Lower leg skin (tissue), 4 donors: ENCODE measurements around the gene IDI2. TPM values are rescaled to one million over a fixed set of nuclear protein-coding genes. Genes with fewer than 3 reads are reported as not detected.

Experiments used
- DNase-seq, 2 donors: peaks; one replicate each; pipeline ENCODE4 v3.0.0-alpha.2; 2019; ENCODE audit warnings: low spot score in 2 of 2
- H3K4me3 ChIP-seq: fragments of 200-600 bp; sonication (generic); 2 replicates; pipeline ENCODE4 v1.5.1; 2017; ENCODE audit warnings: mild to moderate bottlenecking, low read depth; ENCODE audit not compliant: poor library complexity, severe bottlenecking
- CTCF ChIP-seq, 3 donors: fragments of 450-650 bp; IDR thresholded peaks; one replicate each; pipeline ENCODE4 v1.5.1; 2016; ENCODE audit warnings: antibody characterized with exemption in 3 of 3, mild to moderate bottlenecking in 3 of 3, moderate library complexity in 2 of 3
- POLR2A ChIP-seq, 2 donors: fragments of 450-650 bp; IDR thresholded peaks; one replicate each; pipeline ENCODE4 v1.6.1; 2016 to 2017; ENCODE audit warnings: antibody characterized with exemption in 2 of 2, mild to moderate bottlenecking in 1 of 2, moderate library complexity in 1 of 2
- WGBS, 2 donors: methylation state at CpG; one replicate each; pipeline ENCODE4 v1.1.5; 2018; 5-methylcytosine and 5-hydroxymethylcytosine counted together
- intact Hi-C: fragments of 100-400 bp; cut with DNase I; formaldehyde crosslinking; loops from one replicate; pipeline ENCODE4 v1.15.0; 2023; ENCODE audit warnings: low total_unique reads
- total RNA-seq, 4 donors: library from RNA; depleted of rRNA; stranded (reverse); fragments of >200 nt; gene quantifications; one replicate each; pipeline ENCODE4 v1.1.0, GENCODE V29; 2016

Gene IDI2
- total RNA-seq, 4 donors from 2014 or later: not detected

GRCh38 chr10:1049425-1049958 lies 23.8 kb upstream of the IDI2 start:
- TF ChIP-seq CTCF (IDR thresholded peaks at IDR 0.05): no peak
- no peak for TF ChIP-seq POLR2A (IDR thresholded peaks at IDR 0.05)
- 0 to 1% methylated on average over 27 to 32 of the region's 34 CpGs for WGBS, 2 donors
- no peak for DNase-seq
- intact Hi-C loops: no loop called here
- H3K4me3 ChIP-seq: peak overlapping the region; percentile 45

GRCh38 chr10:1048732-1049424 lies 23.2 kb upstream of the IDI2 start, which contains the start of gene IDI1:
Gene IDI1 (minus strand): TSS chr10:1049119. CDS start chr10:1049003, 116 bp downstream.
- intact Hi-C loops: no loop called here
- 0 to 1% methylated on average over 20 to 50 of the region's 83 CpGs for WGBS, 2 donors
- TF ChIP-seq POLR2A (IDR thresholded peaks at IDR 0.05) (peak in 1 of 2 donors; percentile 59), CTCF (IDR thresholded peaks at IDR 0.05) (no peak)
- DNase-seq: peak; percentile 97 to 99
- H3K4me3 ChIP-seq: peak within 1 kb of the TSS; percentile 69

- 0 to 2% methylated on average over 28 to 37 of the region's 37 CpGs for WGBS, 2 donors
- DNase-seq: peak in 1 of 2 donors; percentile 87
- intact Hi-C loops: no loop called here
- H3K4me3 ChIP-seq: peak overlapping the region; percentile 69
- TF ChIP-seq POLR2A (IDR thresholded peaks at IDR 0.05) (no peak), CTCF (IDR thresholded peaks at IDR 0.05) (no peak)
These were observed 22.7 kb upstream of the IDI2 start for GRCh38 chr10:1048349-1048731.

GRCh38 chr10:1047937-1048336 lies 22.3 kb upstream of the IDI2 start:
- H3K4me3 ChIP-seq: peak overlapping the region; percentile 69
- 3 to 6% methylated on average over 15 of the region's 15 CpGs for WGBS, 2 donors
- no peak for DNase-seq
- TF ChIP-seq POLR2A (IDR thresholded peaks at IDR 0.05) (no peak), CTCF (IDR thresholded peaks at IDR 0.05) (no peak)
- intact Hi-C loops: no loop called here

- TF ChIP-seq CTCF (IDR thresholded peaks at IDR 0.05) (no peak), POLR2A (IDR thresholded peaks at IDR 0.05) (no peak)
- no peak for DNase-seq
- 74 to 90% methylated on average over 6 of the region's 6 CpGs for WGBS, 2 donors
- H3K4me3 ChIP-seq: no peak overlapping the region
- intact Hi-C loops: no loop called here
These were observed 19.8 kb upstream of the IDI2 start for GRCh38 chr10:1045415-1045814.
